GM12875 (cell line): ENCODE results near the gene ARHGEF1.

ENCODE experiments used
- H3K4me3 ChIP-seq: one replicate; pipeline ENCODE4 v1.5.1; 2011; ENCODE audit warnings: low read depth, low read length, control low read depth
- CTCF ChIP-seq: IDR thresholded peaks from 2 replicates; pipeline ENCODE4 v1.5.1; 2011; ENCODE audit warnings: low read depth, mild to moderate bottlenecking, control low read depth, inconsistent platforms, low read length, moderate library complexity, borderline replicate concordance; ENCODE audit not compliant: insufficient read depth

ARHGEF1 gene

GRCh38 chr19:41936961-41937360 lies 54.0 kb downstream of the ARHGEF1 start:
- H3K4me3 ChIP-seq = no peak overlapping the region
- no peak for TF ChIP-seq CTCF

- peak; percentile 30; the same call in 1 of the 2 replicates for TF ChIP-seq CTCF
- no peak overlapping the region for H3K4me3 ChIP-seq
Measured at GRCh38 chr19:41937525-41938468, 54.8 kb downstream of the ARHGEF1 start.

GRCh38 chr19:41939209-41939608 lies 56.2 kb downstream of the ARHGEF1 start:
- H3K4me3 ChIP-seq = peak overlapping the region; percentile 5

GRCh38 chr19:41939861-41940730 lies 57.1 kb downstream of the ARHGEF1 start:
- peak overlapping the region; percentile 73 for H3K4me3 ChIP-seq
- TF ChIP-seq CTCF = no peak

GRCh38 chr19:41940731-41941409 lies 57.9 kb downstream of the ARHGEF1 start:
- TF ChIP-seq CTCF = no peak
- peak overlapping the region; percentile 73 for H3K4me3 ChIP-seq

GRCh38 chr19:41941410-41942202 lies 58.6 kb downstream of the ARHGEF1 start:
- H3K4me3 ChIP-seq = no peak overlapping the region

More at GRCh38 chr19:41941410-41942202, 58.6 kb downstream of the ARHGEF1 start:
- TF ChIP-seq CTCF = no peak
